HepG2 (cell line): Measurements from ENCODE around the gene TATDN3. TPM values are rescaled to one million over a fixed set of nuclear protein-coding genes. Genes with fewer than 3 reads are reported as not detected.

Experiments
- ATAC-seq: fragments of 200-7000 bp; cut with Tn5 transposase; 3 replicates; pipeline ENCODE4 v1.9.1; 2020; ENCODE audit warnings: mild to moderate bottlenecking, moderate library complexity
- BruUV-seq: library from RNA; stranded (reverse); fragments of 400-500 nt; replicated peaks from 2 replicates; lab custom pipeline; 2021; lab: Mats Ljungman, UMichigan
- CTCF ChIA-PET: fragments of 300-600 bp; formaldehyde crosslinking; extraction: SDS; loops from one replicate; lab custom pipeline; 2021; ENCODE audit warnings: low total read pairs, inconsistent platforms, low intra/inter-chr PET ratio; lab: Yijun Ruan, JAX
- POLR2A ChIA-PET: fragments of 350-600 bp; sonication (Branson Sonifier 250); formaldehyde crosslinking; loops from one replicate; lab custom pipeline; 2020; ENCODE audit warnings: antibody characterized with exemption, inconsistent platforms; lab: Yijun Ruan, JAX
- DNase-seq: peaks from one replicate; pipeline ENCODE4 v3.0.0-alpha.2; 2015; ENCODE audit warnings: low spot score
- FAIRE-seq: peaks from 3 replicates; lab custom pipeline; 2011; peaks lifted over from hg19 to GRCh38; lab: Jason Lieb, UNC
- H2AFZ ChIP-seq: one replicate; pipeline ENCODE4 v1.6.1; 2011; ENCODE audit warnings: low read length, inconsistent platforms
- H3K27ac ChIP-seq: fragments of 300-600 bp; 3 replicates; pipeline ENCODE4 v1.8.0; 2011; ENCODE audit warnings: mixed run types, mild to moderate bottlenecking, mixed read lengths, low read length, inconsistent platforms; ENCODE audit not compliant: insufficient read depth; ENCODE audit errors: extremely low read length
- H3K27me3 ChIP-seq, 2 experiments: fragments of 200-600 bp in 1 of 2; 2 replicates in 1 of 2; 3 replicates in 1 of 2; pipeline versions ENCODE4 v1.6.0 to v1.8.0; 2011; ENCODE audit warnings: low read length in 2 of 2, mild to moderate bottlenecking in 2 of 2, moderate library complexity in 2 of 2, inconsistent platforms in 1 of 2; ENCODE audit not compliant: insufficient read depth in 2 of 2, control insufficient read depth in 1 of 2
- H3K36me3 ChIP-seq, 2 experiments: fragments of 200-600 bp in 1 of 2; replicated peaks in 1 of 2; 2 replicates in 1 of 2; 3 replicates in 1 of 2; pipeline versions ENCODE4 v1.5.1 to v1.8.0; 2011; ENCODE audit warnings: low read length in 2 of 2, inconsistent platforms in 1 of 2; ENCODE audit not compliant: insufficient read depth in 2 of 2, control insufficient read depth in 1 of 2
- H3K4me1 ChIP-seq: 2 replicates; pipeline ENCODE4 v1.5.1; 2012; ENCODE audit warnings: low read length, inconsistent platforms; ENCODE audit not compliant: insufficient read depth
- H3K4me2 ChIP-seq: 2 replicates; pipeline ENCODE4 v1.6.0; 2011; ENCODE audit warnings: low read depth, low read length, inconsistent platforms
- H3K4me3 ChIP-seq, 3 experiments: fragments of 200-600 bp in 1 of 3; sonication (generic), shearing (Covaris generic) in 1 of 3; replicated peaks in 1 of 3; 2 replicates each; pipeline ENCODE4 v1.5.1; 2011 to 2016; ENCODE audit warnings: low read length in 3 of 3, inconsistent platforms in 2 of 3, low read depth in 2 of 3, mild to moderate bottlenecking in 2 of 3, control low read depth in 1 of 3, mixed read lengths in 1 of 3; ENCODE audit not compliant: insufficient read depth in 1 of 3
- H3K79me2 ChIP-seq: one replicate; pipeline ENCODE4 v1.6.1; 2011; ENCODE audit warnings: low read length, inconsistent platforms; ENCODE audit not compliant: insufficient read depth
- H3K9ac ChIP-seq: 2 replicates; pipeline ENCODE4 v1.6.0; 2011; ENCODE audit warnings: mild to moderate bottlenecking, low read depth, low read length, inconsistent platforms; ENCODE audit not compliant: insufficient read depth
- H3K9me3 ChIP-seq: 2 replicates; pipeline ENCODE4 v1.5.1; 2012; ENCODE audit warnings: mild to moderate bottlenecking, low read length
- H4K20me1 ChIP-seq: 2 replicates; pipeline ENCODE4 v1.6.0; 2011; ENCODE audit warnings: inconsistent platforms, mild to moderate bottlenecking, low read length, moderate library complexity; ENCODE audit not compliant: insufficient read depth
- ATRX ChIP-seq: sonication (generic); formaldehyde crosslinking; IDR thresholded peaks from 2 replicates; pipeline ENCODE4 v1.4.0; 2020; ENCODE audit warnings: missing genetic modification reagents, borderline replicate concordance
- MAFG ChIP-seq: sonication (generic); formaldehyde crosslinking; IDR thresholded peaks from 2 replicates; pipeline ENCODE4 v1.5.1; 2020; ENCODE audit warnings: mild to moderate bottlenecking, missing genetic modification reagents
- ZNF460 ChIP-seq: sonication (generic); formaldehyde crosslinking; IDR thresholded peaks from 2 replicates; pipeline ENCODE4 v1.5.1; 2020; ENCODE audit warnings: missing genetic modification reagents, mild to moderate bottlenecking, borderline replicate concordance
- ZNF629 ChIP-seq: sonication (generic); formaldehyde crosslinking; conservative IDR thresholded peaks from 2 replicates; pipeline ENCODE4 v1.5.0; 2020; ENCODE audit warnings: missing genetic modification reagents
- ZNF710 ChIP-seq: sonication (generic); formaldehyde crosslinking; IDR thresholded peaks from 2 replicates; pipeline ENCODE4 v1.5.0; 2020; ENCODE audit warnings: mild to moderate bottlenecking, missing genetic modification reagents, borderline replicate concordance
- ZNF773 ChIP-seq: sonication (generic); formaldehyde crosslinking; IDR thresholded peaks from 2 replicates; pipeline ENCODE4 v1.4.0; 2020; ENCODE audit warnings: missing genetic modification reagents, borderline replicate concordance
- WGBS: methylation state at CpG from one replicate; pipeline ENCODE4 v1.1.6; 2017; ENCODE audit warnings: low lambda C conversion rate; 5-methylcytosine and 5-hydroxymethylcytosine counted together
- in situ Hi-C: cut with HindIII; loops from 2 replicates; pipeline ENCODE4 v1.10.0; 2017; ENCODE audit warnings: low pct_unique_long_range_greater_than_20kb; ENCODE audit not compliant: extremely low pct_ligation_motif_present
- intact Hi-C: fragments of 100-400 bp; cut with micrococcal nuclease; formaldehyde crosslinking; loops from one replicate; pipeline ENCODE4 v1.10.0; 2022; ENCODE audit not compliant: unreplicated experiment
- polyA plus RNA-seq, 8 experiments: library from polyadenylated mRNA; depleted of rRNA in 3 of 8; stranded (reverse) in 7 of 8; unstranded in 1 of 8; fragments of >200 nt; fragmentation: Illumina TruSeq in 4 of 8; extraction: Trizol in 4 of 8; gene quantifications; 2 replicates each; pipeline versions ENCODE4 v1.2.1 to v1.2.3, GENCODE V29; 2011 to 2016; ENCODE audit warnings: low read depth in 4 of 8, missing spikeins in 1 of 8, mixed read lengths in 1 of 8; ENCODE audit not compliant: insufficient read depth in 1 of 8
- total RNA-seq, 5 experiments: library from RNA; depleted of rRNA; stranded (reverse); fragments of >200 nt; fragmentation: Illumina TruSeq; extraction: Trizol; gene quantifications; 2 replicates each; pipeline ENCODE4 v1.2.3, GENCODE V29; 2016; ENCODE audit warnings: low read depth in 1 of 5
- TF ChIP-seq, protein P1 (sequence below): sonication (generic); formaldehyde crosslinking; IDR thresholded peaks from 2 replicates; pipeline ENCODE4 v1.4.0; 2020; ENCODE audit warnings: low read depth, mild to moderate bottlenecking, missing genetic modification reagents

Gene TATDN3
- total and polyA plus RNA-seq, 2 of the 13 experiments (the other 11 are each of a cell fraction or from before 2014, with no cell fraction given) = 7.3 to 8.6 TPM

GRCh38 chr1:212783976-212784375 is 7.7 kb upstream of the TATDN3 start:
- FAIRE-seq = no peak
- in situ Hi-C loops = loop anchor here (5.0 kb wide), 1 partner anchor 117 kb away; no protein-coding TSS in a partner anchor

More at GRCh38 chr1:212783976-212784375, 7.7 kb upstream of the TATDN3 start:
- TF ChIP-seq, protein P1, sequence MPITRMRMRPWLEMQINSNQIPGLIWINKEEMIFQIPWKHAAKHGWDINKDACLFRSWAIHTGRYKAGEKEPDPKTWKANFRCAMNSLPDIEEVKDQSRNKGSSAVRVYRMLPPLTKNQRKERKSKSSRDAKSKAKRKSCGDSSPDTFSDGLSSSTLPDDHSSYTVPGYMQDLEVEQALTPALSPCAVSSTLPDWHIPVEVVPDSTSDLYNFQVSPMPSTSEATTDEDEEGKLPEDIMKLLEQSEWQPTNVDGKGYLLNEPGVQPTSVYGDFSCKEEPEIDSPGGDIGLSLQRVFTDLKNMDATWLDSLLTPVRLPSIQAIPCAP (CRISPR knock-in tag) = no peak
- TF ChIP-seq ZNF629 (CRISPR knock-in tag) (no peak), ZNF773 (CRISPR knock-in tag) (no peak), MAFG (CRISPR knock-in tag) (no peak), ZNF460 (CRISPR knock-in tag) (no peak), ZNF710 (no peak), ATRX (CRISPR knock-in tag) (no peak)
- intact Hi-C loops = loop anchor here (10.0 kb wide), 1 partner anchor 309 kb away; no protein-coding TSS in a partner anchor
- DNase-seq (no peak), ATAC-seq (no peak)
- peaks cover 20% of the 10 kb centered on the region; the same call in 1 of the 2 replicates for H3K4me1 ChIP-seq
- no peak overlapping the region for H3K4me3 ChIP-seq
- no peaks in the 10 kb centered on the region; a peak in 1 of 5 replicates for H3K27me3 ChIP-seq
- BruUV-seq = no TSS peak
- ChIA-PET CTCF (interaction anchor here (3.8 kb wide), 1 partner anchor 119 kb away, joined by 31 read pairs; no protein-coding TSS in a partner anchor), POLR2A (no interaction called here)
- H3K79me2 ChIP-seq = peaks cover 12% of the 10 kb centered on the region
- peaks cover 3% of the 10 kb centered on the region; the same call in 1 of the 2 replicates for H4K20me1 ChIP-seq
- peaks cover 3 to 42% of the 10 kb centered on the region in 2 experiments; a peak in 4 of 5 replicates for H3K36me3 ChIP-seq
- no peak overlapping the region for H3K27ac ChIP-seq
- no peak overlapping the region for H3K9ac ChIP-seq
- no peak overlapping the region for H3K4me2 ChIP-seq
- whole genome bisulfite sequencing = 98% methylated on average over 1 of the region's 1 CpG
- no peaks in the 10 kb centered on the region for H3K9me3 ChIP-seq
- no peak overlapping the region for H2AFZ ChIP-seq
